Left ventricle myocardium inferior (tissue), 1 donor: ENCODE data around the gene TLE7. TPM values are rescaled to one million over a fixed set of nuclear protein-coding genes. Genes with fewer than 3 reads are reported as not detected.

ENCODE experiments used
- DNase-seq: peaks from one replicate; pipeline ENCODE4 v3.0.0-alpha.2; 2020
- H3K27ac ChIP-seq: fragments of 200-600 bp; replicated peaks from 2 replicates; pipeline ENCODE4 v1.8.0; 2021
- H3K27me3 ChIP-seq: fragments of 200-600 bp; 2 replicates; pipeline ENCODE4 v1.8.0; 2021; ENCODE audit warnings: low read depth
- H3K36me3 ChIP-seq: fragments of 200-600 bp; 2 replicates; pipeline ENCODE4 v1.8.0; 2021
- H3K4me1 ChIP-seq: fragments of 200-600 bp; 2 replicates; pipeline ENCODE4 v1.8.0; 2021
- H3K4me3 ChIP-seq: fragments of 200-600 bp; 2 replicates; pipeline ENCODE4 v1.8.0; 2021; ENCODE audit warnings: mild to moderate bottlenecking, moderate library complexity
- H3K9me3 ChIP-seq: fragments of 200-600 bp; replicated peaks from 2 replicates; pipeline ENCODE4 v1.8.0; 2021
- CTCF ChIP-seq: fragments of 200-600 bp; IDR thresholded peaks from 2 replicates; pipeline ENCODE4 v1.8.0; 2021; ENCODE audit warnings: antibody characterized with exemption, mild to moderate bottlenecking, borderline replicate concordance
- intact Hi-C: fragments of 100-400 bp; cut with micrococcal nuclease; formaldehyde crosslinking; loops from one replicate; pipeline ENCODE4 v1.11.0; 2022
- total RNA-seq: library from RNA; stranded (reverse); fragmentation: NEBNext Ultra II Directional; extraction: Animal tissue kit (Norgen Biotek cat#: 25700); gene quantifications from one replicate; pipeline ENCODE4 v1.2.1, GENCODE V29; 2021
- donor health status: DM: no; HTN: yes; CAD: no; lungs with severe emphysema.

Gene TLE7
- total RNA-seq, 1 donor from 2014 or later: not detected

- intact Hi-C loops: no loop called here
- no peaks in the 10 kb centered on the region for H3K27me3 ChIP-seq
- H3K27ac ChIP-seq: no peak overlapping the region
- no peaks in the 10 kb centered on the region for H3K9me3 ChIP-seq
- no peaks in the 10 kb centered on the region for H3K4me1 ChIP-seq
- DNase-seq: no peak
- H3K36me3 ChIP-seq: peaks cover 51% of the 10 kb centered on the region
- TF ChIP-seq CTCF: no peak
- H3K4me3 ChIP-seq: no peak overlapping the region
These were observed 32.0 kb upstream of the TLE7 start for GRCh38 chr16:71473891-71474290.

- intact Hi-C loops: no loop called here
- DNase-seq: no peak
- peaks cover 41% of the 10 kb centered on the region for H3K36me3 ChIP-seq
These were observed 31.1 kb upstream of the TLE7 start for GRCh38 chr16:71472931-71473330.

GRCh38 chr16:71472051-71472450 lies 30.2 kb upstream of the TLE7 start:
- Histone ChIP-seq H3K4me3 (no peak overlapping the region), H3K4me1 (no peaks in the 10 kb centered on the region), H3K36me3 (peaks cover 32% of the 10 kb centered on the region), H3K27ac (no peak overlapping the region), H3K9me3 (no peaks in the 10 kb centered on the region), H3K27me3 (no peaks in the 10 kb centered on the region)
- intact Hi-C loops: no loop called here
- no peak for TF ChIP-seq CTCF
- DNase-seq: no peak

More at GRCh38 chr16:71472931-71473330, 31.1 kb upstream of the TLE7 start:
- no peak for TF ChIP-seq CTCF
- no peaks in the 10 kb centered on the region for H3K4me1 ChIP-seq
- H3K9me3 ChIP-seq: no peaks in the 10 kb centered on the region
- no peak overlapping the region for H3K4me3 ChIP-seq
- H3K27me3 ChIP-seq: no peaks in the 10 kb centered on the region
- no peak overlapping the region for H3K27ac ChIP-seq

- H3K9me3 ChIP-seq: no peaks in the 10 kb centered on the region
- DNase-seq: no peak
- intact Hi-C loops: no loop called here
These were observed 26.0 kb upstream of the TLE7 start for GRCh38 chr16:71467810-71468209.

GRCh38 chr16:71464231-71464630 lies 22.4 kb upstream of the TLE7 start:
- H3K4me3 ChIP-seq: no peak overlapping the region
- H3K27ac ChIP-seq: no peak overlapping the region
- intact Hi-C loops: no loop called here
- no peak for DNase-seq
- no peaks in the 10 kb centered on the region for H3K36me3 ChIP-seq
- H3K4me1 ChIP-seq: peaks cover 27% of the 10 kb centered on the region
- H3K9me3 ChIP-seq: no peaks in the 10 kb centered on the region
- TF ChIP-seq CTCF: no peak
- no peaks in the 10 kb centered on the region for H3K27me3 ChIP-seq

More at GRCh38 chr16:71467810-71468209, 26.0 kb upstream of the TLE7 start:
- H3K36me3 ChIP-seq: no peaks in the 10 kb centered on the region
- H3K4me1 ChIP-seq: peaks cover 1% of the 10 kb centered on the region
- H3K4me3 ChIP-seq: no peak overlapping the region
- H3K27me3 ChIP-seq: no peaks in the 10 kb centered on the region
- no peak for TF ChIP-seq CTCF
- H3K27ac ChIP-seq: no peak overlapping the region
